Activated CD4-positive, alpha-beta T cell treated with anti-CD3 and anti-CD28 coated beads, Interleukin-2, amount 50 U/mL, for 24 hours (primary cell): ENCODE measurements around the gene EHMT1.

ENCODE experiments used
- DNase-seq, 2 donors: peaks; one replicate each; pipeline ENCODE4 v3.0.0-alpha.2; 2020; ENCODE audit warnings: low read depth in 1 of 2, low spot score in 1 of 2

The EHMT1 gene

DNA sequence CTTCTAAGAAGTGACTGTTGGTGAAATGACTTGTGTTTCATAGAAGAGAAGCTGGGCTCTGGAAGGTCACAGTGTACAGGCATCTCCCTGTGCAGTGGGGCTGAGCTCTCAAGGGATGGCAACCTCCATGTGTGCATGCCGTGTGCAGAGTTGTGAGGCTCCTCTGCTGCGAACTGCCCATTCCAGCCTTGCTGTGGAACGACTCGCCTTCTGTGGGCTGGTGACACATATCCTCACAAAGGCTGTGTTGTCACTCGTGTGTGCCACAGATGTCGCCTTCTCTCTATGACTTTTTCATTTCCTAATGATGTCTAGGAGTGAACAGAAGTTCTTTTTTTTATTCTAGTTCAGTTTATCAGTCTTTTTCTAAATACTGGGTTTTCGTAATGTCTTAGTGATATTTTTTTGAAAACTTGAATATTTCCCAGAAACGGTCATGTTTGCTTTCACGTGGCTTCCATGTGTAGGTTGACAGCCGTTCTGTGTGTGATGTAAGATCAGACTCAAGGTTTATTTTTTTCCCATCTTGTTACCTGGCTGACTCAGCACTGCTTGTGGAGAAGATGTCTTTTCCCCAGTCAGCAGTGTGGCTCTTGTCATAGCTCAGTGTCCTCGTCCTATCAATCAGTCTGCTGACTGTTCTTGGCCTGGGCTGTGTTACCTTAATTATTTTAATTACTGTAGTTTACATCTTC, 201.5 kb downstream of the EHMT1 start:
- no peak for DNase-seq

GRCh38 chr9:137823986-137824771, 205.4 kb downstream of the EHMT1 start:
- DNase-seq, result no peak

DNA sequence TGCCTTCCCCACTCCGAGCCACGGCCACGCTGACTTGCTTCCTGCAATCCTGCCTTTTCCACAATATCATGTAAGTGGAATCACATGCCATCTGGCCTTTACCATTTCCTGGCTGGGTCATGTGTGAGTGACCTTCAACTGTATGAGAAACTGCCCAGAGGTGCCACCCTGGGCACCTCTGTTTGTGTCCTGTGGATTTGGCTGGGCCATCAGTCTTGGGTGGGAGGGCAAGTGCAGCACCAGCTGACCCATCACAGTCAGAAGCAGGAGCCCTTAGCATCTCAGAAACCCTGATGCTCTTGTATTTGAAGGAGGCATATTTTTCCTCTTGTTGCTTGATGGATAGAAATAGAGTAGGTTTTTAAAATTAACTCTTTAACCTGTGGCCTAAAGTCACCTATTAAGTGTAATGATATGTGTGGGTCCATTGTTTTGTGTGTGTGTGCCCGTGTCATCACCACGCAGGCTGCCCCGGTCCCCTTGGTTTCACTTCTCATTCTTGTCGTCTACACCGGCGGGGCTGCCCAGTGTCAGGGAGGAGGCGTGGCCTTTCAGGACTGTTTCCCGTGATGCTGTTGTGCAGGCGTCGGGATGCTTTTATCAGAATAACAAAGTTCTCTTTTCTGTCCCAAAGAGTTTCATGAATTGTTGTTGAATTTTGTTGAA, 206.7 kb downstream of the EHMT1 start:
- no peak for DNase-seq

DNA sequence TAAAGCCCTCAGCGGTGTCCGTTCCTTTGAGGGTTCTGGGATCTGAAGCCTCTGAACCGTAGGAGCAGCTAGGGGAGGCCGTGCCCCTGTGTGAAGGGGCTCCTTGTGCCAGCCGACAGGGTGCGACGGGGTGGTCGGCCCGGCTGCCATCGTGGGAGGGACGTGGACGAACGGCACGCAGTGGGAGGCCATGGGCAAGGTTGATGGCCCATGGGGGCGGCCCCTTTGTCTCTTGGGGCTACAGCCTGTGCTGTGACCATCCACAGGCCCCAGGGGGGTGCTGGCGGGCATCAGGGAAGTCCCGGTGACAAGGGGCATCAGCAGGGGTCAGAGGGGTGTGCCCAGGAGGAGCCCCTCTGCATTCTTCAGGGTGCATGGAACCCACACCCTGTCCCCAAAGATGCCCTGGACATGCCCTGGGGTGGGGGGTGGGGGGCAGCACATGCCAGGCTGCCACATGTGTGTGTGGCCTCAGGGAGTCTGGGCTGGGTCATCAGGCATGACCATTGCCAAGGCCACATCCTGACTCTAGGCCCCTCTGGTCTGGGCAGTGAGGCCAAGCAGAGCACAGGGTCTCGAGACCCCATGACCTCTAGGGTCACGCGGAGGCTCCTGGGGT, 209.2 kb downstream of the EHMT1 start:
- DNase-seq, result no peak

GRCh38 chr9:137828527-137829259, 209.9 kb downstream of the EHMT1 start:
- DNase-seq, result no peak

DNA sequence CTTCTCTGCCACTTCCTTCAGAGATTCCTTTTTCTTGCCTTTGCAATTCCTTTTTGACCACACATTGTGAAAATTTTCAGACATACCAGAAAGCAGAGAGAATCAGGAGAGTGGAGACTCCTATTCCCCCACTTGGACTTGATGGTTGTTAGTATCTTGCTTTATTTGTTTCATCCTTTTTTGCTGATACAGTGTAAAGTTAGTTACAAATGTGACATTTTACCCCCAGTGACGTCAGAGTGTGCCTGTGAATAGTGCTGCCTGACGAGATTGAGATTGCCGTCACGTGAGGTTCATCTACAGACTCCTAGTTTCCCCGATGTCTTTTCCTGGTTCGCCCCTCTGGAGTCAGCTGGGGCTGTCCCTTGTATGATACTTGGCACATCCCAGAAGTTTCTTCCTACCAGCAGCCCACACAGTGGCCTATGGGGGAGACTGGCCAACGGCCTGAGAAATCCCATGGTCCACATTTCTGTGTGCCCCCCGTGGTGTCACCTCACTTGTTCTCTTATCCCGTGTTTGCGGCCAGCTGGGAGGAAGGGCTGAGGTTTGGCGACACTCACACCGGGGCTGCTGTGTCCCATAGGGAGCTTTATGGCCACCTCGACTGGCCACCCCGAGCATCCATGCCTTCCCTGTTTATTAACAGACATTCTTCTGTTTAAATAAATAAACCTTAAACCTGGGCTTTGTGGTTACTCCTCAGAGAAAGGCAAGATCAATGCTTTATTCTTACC, 210.6 kb downstream of the EHMT1 start:
- no peak for DNase-seq

- DNase-seq, result no peak
Measured at GRCh38 chr9:137832191-137832700, 213.4 kb downstream of the EHMT1 start.

DNA sequence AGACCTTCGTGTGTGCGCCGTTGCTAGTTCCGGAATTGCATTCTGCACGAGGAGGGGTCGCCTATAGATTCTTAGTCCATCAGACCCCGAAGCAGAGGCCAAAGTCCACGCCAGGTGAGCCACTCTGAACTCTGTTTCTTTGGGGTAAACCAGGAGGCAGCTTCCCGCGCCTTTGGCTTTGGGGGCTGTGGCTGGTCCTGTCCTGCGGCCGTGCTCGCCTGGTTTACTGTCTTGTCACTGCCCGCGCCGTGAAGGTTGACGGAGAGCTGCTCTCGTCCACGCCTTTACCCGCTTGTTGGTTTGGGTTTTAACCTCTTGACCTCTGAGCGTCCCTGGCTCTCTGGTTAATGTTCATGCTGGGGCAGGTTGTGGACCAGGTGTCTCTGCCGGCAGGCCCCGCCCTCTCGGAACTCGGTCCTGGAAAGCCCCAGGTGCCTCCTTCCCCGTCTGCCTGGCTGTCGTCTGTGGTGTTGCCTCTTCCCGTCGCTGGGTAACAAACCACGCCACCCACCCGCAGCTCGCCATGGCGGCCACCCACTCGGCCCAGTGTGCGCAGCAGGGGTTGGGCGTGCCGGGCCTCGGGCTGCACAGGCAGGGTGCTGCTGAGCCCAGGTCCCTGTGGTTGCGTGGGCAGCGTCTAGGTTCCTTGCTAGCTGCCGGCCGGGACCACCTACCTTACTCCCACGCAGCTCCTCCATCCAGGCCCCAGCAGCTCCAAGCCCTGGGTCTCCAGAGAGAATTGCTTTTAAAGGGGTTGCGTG, 214.2 kb downstream of the EHMT1 start:
- DNase-seq, result no peak

- DNase-seq, result no peak
Measured at GRCh38 chr9:137833721-137834613, 215.2 kb downstream of the EHMT1 start.

- no peak for DNase-seq
Measured at GRCh38 chr9:137834846-137835546, 216.2 kb downstream of the EHMT1 start.

GRCh38 chr9:137836151-137836830, 217.5 kb downstream of the EHMT1 start:
- no peak for DNase-seq

GRCh38 chr9:137836831-137837241, 218.0 kb downstream of the EHMT1 start:
- DNase-seq, result no peak

GRCh38 chr9:137837345-137838278, 218.8 kb downstream of the EHMT1 start:
- no peak for DNase-seq

DNA sequence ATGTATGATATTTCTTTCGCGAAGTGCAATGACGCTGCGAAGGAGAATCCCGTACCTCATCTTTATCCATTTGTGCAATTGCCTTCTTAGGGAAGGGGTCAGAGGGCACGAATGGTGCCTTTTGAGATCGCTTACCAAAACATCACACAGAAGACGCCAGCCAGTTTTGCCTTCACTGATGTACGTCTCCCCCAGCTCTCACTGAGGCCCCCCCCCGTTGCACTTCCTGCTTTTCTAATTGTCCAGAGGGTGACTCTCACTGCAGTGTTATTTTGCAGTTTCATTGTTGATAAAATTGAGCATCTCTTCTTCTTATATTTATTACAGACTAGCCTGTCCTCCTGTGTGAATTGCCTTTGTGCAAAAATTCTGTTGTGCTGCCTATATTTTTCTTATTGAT, 219.8 kb downstream of the EHMT1 start:
- DNase-seq, result no peak

- no peak for DNase-seq
Measured at GRCh38 chr9:137843355-137843754, 224.6 kb downstream of the EHMT1 start.
